ENCODE results near the gene ZIC3. TPM values are rescaled to one million over a fixed set of nuclear protein-coding genes. Genes with fewer than 3 reads are reported as not detected.
A peak's percentile ranks its signal among the peaks of the same experiment; 100 is the strongest.

ZIC3 gene
- not detected for total RNA-seq

GRCh38 chrX:137565921-137566745, at the start of gene ZIC3:
ZIC3 (plus strand) TSS chrX:137566127; CDS start chrX:137566692, 565 bp downstream.
- Histone ChIP-seq H3K27me3 (peaks cover 6% of the 10 kb centered on the region), H3K27ac (no peak within 1 kb of the TSS), H3K9me3 (no peaks in the 10 kb centered on the region), H3K4me3 (peak within 1 kb of the TSS; percentile 54 to 70), H3K4me1 (no peaks in the 10 kb centered on the region), H3K36me3 (no peaks in the 10 kb centered on the region)
- intact Hi-C loops (cut with DNase I), result no loop called here
- DNase-seq (ENCODE audit: low spot score in 2 of 2), result peak in 1 of 2 donors; percentile 74
- no peak for TF ChIP-seq CTCF (IDR thresholded peaks at IDR 0.05)

- intact Hi-C loops (cut with DNase I), result no loop called here
These were observed 46.5 kb upstream of the ZIC3 start for GRCh38 chrX:137519459-137519858.

GRCh38 chrX:137545711-137546651, 19.9 kb upstream of the ZIC3 start:
- DNase-seq (ENCODE audit: low spot score in 2 of 2), result no peak
- no peaks in the 10 kb centered on the region for H3K27me3 ChIP-seq
- no peak overlapping the region for H3K27ac ChIP-seq
- no peak overlapping the region for H3K4me3 ChIP-seq
- no peaks in the 10 kb centered on the region for H3K9me3 ChIP-seq
- no peaks in the 10 kb centered on the region for H3K36me3 ChIP-seq
- TF ChIP-seq CTCF (IDR thresholded peaks at IDR 0.05), result no peak
- intact Hi-C loops (cut with DNase I), result no loop called here
- H3K4me1 ChIP-seq, result no peaks in the 10 kb centered on the region

More at GRCh38 chrX:137519459-137519858, 46.5 kb upstream of the ZIC3 start:
- Histone ChIP-seq H3K4me3 (no peak overlapping the region), H3K4me1 (no peaks in the 10 kb centered on the region), H3K9me3 (no peaks in the 10 kb centered on the region), H3K27ac (no peak overlapping the region), H3K36me3 (no peaks in the 10 kb centered on the region), H3K27me3 (no peaks in the 10 kb centered on the region)
- no peak for DNase-seq (ENCODE audit: low spot score in 2 of 2)
- TF ChIP-seq CTCF (IDR thresholded peaks at IDR 0.05), result no peak

GRCh38 chrX:137547291-137547690, 18.6 kb upstream of the ZIC3 start:
- no peaks in the 10 kb centered on the region for H3K27me3 ChIP-seq
- no peaks in the 10 kb centered on the region for H3K36me3 ChIP-seq
- no peak overlapping the region for H3K4me3 ChIP-seq
- H3K4me1 ChIP-seq, result no peaks in the 10 kb centered on the region
- TF ChIP-seq CTCF (IDR thresholded peaks at IDR 0.05), result no peak
- intact Hi-C loops (cut with DNase I), result no loop called here
- no peak overlapping the region for H3K27ac ChIP-seq
- no peak for DNase-seq (ENCODE audit: low spot score in 2 of 2)
- no peaks in the 10 kb centered on the region for H3K9me3 ChIP-seq

GRCh38 chrX:137548261-137548660, 17.7 kb upstream of the ZIC3 start:
- TF ChIP-seq CTCF (IDR thresholded peaks at IDR 0.05), result no peak
- no peaks in the 10 kb centered on the region for H3K36me3 ChIP-seq
- no peak overlapping the region for H3K4me3 ChIP-seq
- intact Hi-C loops (cut with DNase I), result no loop called here
- H3K9me3 ChIP-seq, result no peaks in the 10 kb centered on the region
- no peak for DNase-seq (ENCODE audit: low spot score in 2 of 2)
- no peaks in the 10 kb centered on the region for H3K27me3 ChIP-seq
- H3K4me1 ChIP-seq, result no peaks in the 10 kb centered on the region
- H3K27ac ChIP-seq, result no peak overlapping the region
